Measurements from ENCODE around the gene ISOC1. TPM values are rescaled to one million over a fixed set of nuclear protein-coding genes. Genes with fewer than 3 reads are reported as not detected.

ISOC1 gene
- total RNA-seq, 3 donors from 2014 or later: 26.3 to 32.0 (median 31.2) TPM

GRCh38 chr5:129104915-129105455, 10.4 kb downstream of the ISOC1 start:
- H3K9me3 Mint-ChIP-seq: no peaks in the 10 kb centered on the region
- no peaks in the 10 kb centered on the region for H3K27me3 Mint-ChIP-seq (ENCODE audit: low read depth)
- H3K4me1 Mint-ChIP-seq (ENCODE audit: low read depth): peaks cover 11% of the 10 kb centered on the region
- peaks cover 25% of the 10 kb centered on the region for H3K36me3 Mint-ChIP-seq (ENCODE audit: insufficient read depth)
- H3K4me3 Mint-ChIP-seq: no peak overlapping the region
- DNase-seq (no peak), ATAC-seq (no peak)

DNA sequence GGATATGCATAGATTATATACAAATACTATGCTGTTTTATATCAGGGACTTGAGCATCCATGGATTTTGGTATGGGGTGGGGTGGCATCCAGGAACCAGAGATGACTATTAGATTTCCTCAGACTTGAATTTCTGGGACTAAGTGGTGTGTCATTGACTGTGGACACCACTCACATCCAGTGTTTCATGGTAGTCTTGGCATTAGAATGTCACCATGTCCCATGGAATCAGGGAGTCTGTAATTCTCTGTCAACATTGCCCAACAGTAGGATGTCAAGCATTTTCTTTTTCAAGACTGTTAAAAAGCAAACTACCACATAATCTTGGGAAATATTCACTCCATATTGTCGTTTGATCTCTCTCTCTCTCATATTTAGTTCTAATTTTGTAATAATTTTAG, 13.1 kb downstream of the ISOC1 start:
- no peak for DNase-seq
- Mint-ChIP-seq H3K27me3 (ENCODE audit: low read depth) (no peaks in the 10 kb centered on the region), H3K36me3 (ENCODE audit: insufficient read depth) (peaks cover 28% of the 10 kb centered on the region), H3K4me3 (no peak overlapping the region), H3K4me1 (ENCODE audit: low read depth) (no peaks in the 10 kb centered on the region), H3K9me3 (no peaks in the 10 kb centered on the region)
- ATAC-seq: no peak

DNA sequence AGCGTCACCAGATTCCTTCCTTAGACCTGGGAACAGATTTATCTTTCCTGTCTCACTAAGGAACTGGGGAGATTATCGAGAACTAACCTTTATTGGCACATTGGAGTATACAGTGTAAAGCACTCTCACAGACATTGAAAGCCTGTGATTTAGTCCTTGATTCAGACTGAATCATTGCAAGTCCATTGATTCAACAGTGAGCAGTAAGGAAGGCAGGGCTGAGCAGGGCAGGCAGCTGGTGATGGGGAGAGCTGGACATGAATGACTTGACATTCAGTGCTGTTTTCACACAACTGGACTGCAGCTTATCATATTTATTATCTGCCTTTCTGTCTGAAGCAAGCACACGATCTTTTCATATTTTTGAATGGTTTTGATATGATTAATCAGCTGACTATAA, 16.2 kb downstream of the ISOC1 start:
- ATAC-seq (no peak), DNase-seq (no peak)
- Mint-ChIP-seq H3K9me3 (no peaks in the 10 kb centered on the region), H3K4me1 (ENCODE audit: low read depth) (no peaks in the 10 kb centered on the region), H3K4me3 (no peak overlapping the region), H3K36me3 (ENCODE audit: insufficient read depth) (peaks cover 30% of the 10 kb centered on the region), H3K27me3 (ENCODE audit: low read depth) (no peaks in the 10 kb centered on the region)

- DNase-seq (no peak), ATAC-seq (no peak)
- Mint-ChIP-seq H3K27me3 (ENCODE audit: low read depth) (no peaks in the 10 kb centered on the region), H3K36me3 (ENCODE audit: insufficient read depth) (peaks cover 27% of the 10 kb centered on the region), H3K4me1 (ENCODE audit: low read depth) (no peaks in the 10 kb centered on the region), H3K4me3 (no peak overlapping the region), H3K9me3 (no peaks in the 10 kb centered on the region)
Measured at GRCh38 chr5:129111351-129111750, 16.8 kb downstream of the ISOC1 start.

DNA sequence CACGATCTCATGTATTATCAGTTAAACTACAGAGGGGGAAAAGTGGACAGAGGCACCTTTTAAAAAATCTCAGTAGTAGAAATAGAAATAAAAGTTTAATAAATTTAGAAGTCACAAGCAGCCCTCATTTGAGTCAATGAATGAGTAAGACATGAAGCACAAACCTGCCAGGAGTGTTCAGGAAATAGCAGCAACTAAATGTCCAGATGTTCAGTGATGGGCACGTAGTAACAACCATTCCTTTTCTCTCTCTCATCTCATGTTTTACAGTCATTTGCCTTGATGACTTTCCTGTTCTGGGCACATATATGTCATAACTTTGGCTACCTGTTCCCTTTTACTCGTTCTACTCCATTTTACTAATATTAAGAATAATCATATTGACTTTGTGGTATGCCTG, 17.7 kb downstream of the ISOC1 start:
- DNase-seq (no peak), ATAC-seq (no peak)
- Mint-ChIP-seq H3K27me3 (ENCODE audit: low read depth) (no peaks in the 10 kb centered on the region), H3K4me3 (no peak overlapping the region), H3K9me3 (no peaks in the 10 kb centered on the region), H3K4me1 (ENCODE audit: low read depth) (no peaks in the 10 kb centered on the region), H3K36me3 (ENCODE audit: insufficient read depth) (peaks cover 22% of the 10 kb centered on the region)

DNA sequence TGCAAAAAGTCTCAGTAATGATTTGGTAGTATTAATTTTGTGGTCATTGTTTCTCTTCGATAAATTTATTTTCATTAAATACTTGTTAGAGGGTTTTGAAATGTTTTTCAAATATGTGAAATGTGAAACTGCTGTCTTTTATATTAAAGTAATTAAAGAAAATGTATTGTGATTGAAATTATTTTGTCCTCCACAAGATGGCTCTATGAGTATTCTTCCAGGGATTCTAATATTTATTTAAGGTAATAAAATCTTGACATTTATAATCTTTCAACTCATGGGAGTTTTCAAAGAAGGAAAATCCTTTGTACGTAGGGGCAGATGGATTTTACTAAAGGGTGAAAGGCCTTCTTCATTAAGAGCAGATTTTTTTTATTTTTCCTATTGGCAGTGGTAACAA, 19.3 kb downstream of the ISOC1 start:
- Mint-ChIP-seq H3K27me3 (ENCODE audit: low read depth) (no peaks in the 10 kb centered on the region), H3K4me1 (ENCODE audit: low read depth) (no peaks in the 10 kb centered on the region), H3K9me3 (no peaks in the 10 kb centered on the region), H3K4me3 (no peak overlapping the region), H3K36me3 (ENCODE audit: insufficient read depth) (peaks cover 22% of the 10 kb centered on the region)
- ATAC-seq (no peak), DNase-seq (no peak)

DNA sequence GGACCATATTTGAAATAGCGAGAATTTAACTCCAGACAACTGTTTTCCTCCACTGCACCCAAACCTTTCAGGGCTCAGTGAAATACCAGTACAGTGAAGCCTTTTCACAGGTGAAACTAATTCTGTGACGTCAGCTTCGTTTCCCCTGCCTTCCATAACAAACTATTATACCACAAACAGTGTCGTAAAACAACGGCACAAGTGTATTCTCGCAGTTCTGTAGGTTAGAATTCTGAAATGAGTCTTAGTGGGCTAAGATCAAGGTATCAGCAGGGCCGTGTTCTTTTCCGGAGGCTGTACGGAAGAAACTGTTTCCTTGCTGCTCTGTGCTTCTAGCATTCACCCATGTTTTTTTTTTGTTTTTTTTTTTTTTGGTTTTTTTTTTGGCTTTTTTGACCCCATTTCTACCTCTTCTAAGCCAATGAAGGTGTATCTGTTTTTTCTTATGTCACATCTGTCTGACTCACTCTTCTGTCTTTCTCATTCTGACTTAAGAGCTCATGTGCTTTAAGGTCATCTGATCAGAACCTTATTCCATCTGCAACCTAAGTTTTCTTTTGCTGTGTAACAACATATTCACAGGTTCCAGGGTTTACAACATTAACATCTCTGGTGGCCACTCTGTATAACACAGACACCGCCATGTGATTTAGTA, 20.1 kb downstream of the ISOC1 start:
- no peak for DNase-seq
- ATAC-seq: peak in 1 of 2 donors; percentile 32
- Mint-ChIP-seq H3K36me3 (ENCODE audit: insufficient read depth) (peaks cover 19% of the 10 kb centered on the region), H3K4me3 (no peak overlapping the region), H3K27me3 (ENCODE audit: low read depth) (no peaks in the 10 kb centered on the region), H3K9me3 (no peaks in the 10 kb centered on the region), H3K4me1 (ENCODE audit: low read depth) (no peaks in the 10 kb centered on the region)

DNA sequence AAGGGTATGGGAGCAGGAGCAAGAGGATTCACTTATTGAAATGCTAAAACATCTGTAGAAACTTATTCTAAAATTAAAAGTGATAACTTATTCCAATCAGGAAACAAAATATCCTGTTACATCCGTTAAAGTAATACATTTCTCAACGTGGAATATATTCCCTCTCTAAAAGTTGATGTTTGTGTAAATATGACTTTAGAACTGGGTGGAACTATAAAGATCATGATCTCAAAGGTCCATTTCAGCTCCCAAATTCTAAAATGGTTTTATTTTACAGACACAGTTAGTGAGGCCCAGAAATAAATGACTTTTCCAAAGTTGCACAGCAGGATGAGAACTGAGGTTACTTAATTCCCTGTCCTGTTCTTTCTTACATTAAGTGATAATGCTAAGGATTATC, 21.1 kb downstream of the ISOC1 start:
- no peaks in the 10 kb centered on the region for H3K9me3 Mint-ChIP-seq
- H3K36me3 Mint-ChIP-seq (ENCODE audit: insufficient read depth): peaks cover 15% of the 10 kb centered on the region
- ATAC-seq: no peak
- no peaks in the 10 kb centered on the region for H3K4me1 Mint-ChIP-seq (ENCODE audit: low read depth)
- DNase-seq: no peak
- H3K4me3 Mint-ChIP-seq: no peak overlapping the region
- no peaks in the 10 kb centered on the region for H3K27me3 Mint-ChIP-seq (ENCODE audit: low read depth)

GRCh38 chr5:129116797-129117196, 22.2 kb downstream of the ISOC1 start:
- H3K9me3 Mint-ChIP-seq: no peaks in the 10 kb centered on the region
- DNase-seq: no peak
- ATAC-seq: no peak
- H3K4me1 Mint-ChIP-seq (ENCODE audit: low read depth): no peaks in the 10 kb centered on the region
- no peaks in the 10 kb centered on the region for H3K27me3 Mint-ChIP-seq (ENCODE audit: low read depth)
- peaks cover 15% of the 10 kb centered on the region for H3K36me3 Mint-ChIP-seq (ENCODE audit: insufficient read depth)
- no peak overlapping the region for H3K4me3 Mint-ChIP-seq

DNA sequence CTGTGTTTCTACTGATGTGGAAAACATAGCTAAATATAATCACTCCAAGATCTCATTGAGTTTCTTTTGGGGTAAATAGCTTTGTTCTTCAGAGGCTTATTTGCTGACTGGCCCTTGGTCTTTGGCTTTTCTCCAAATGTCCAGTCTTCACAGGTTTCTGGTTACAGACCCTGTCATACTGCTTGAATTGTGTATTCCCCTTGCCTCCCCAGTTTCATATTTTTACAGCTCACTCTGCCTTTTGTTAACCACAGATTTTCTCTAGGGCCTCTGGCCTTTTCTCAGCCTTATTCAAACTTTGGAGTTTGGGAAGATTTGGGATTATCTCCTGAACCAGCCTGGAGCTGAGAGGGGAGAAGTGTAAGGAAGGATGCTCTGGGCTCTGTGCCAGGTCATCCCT, 23.9 kb downstream of the ISOC1 start:
- Mint-ChIP-seq H3K4me1 (ENCODE audit: low read depth) (no peaks in the 10 kb centered on the region), H3K9me3 (no peaks in the 10 kb centered on the region), H3K4me3 (no peak overlapping the region), H3K27me3 (ENCODE audit: low read depth) (no peaks in the 10 kb centered on the region), H3K36me3 (ENCODE audit: insufficient read depth) (peaks cover 8% of the 10 kb centered on the region)
- ATAC-seq (no peak), DNase-seq (no peak)

GRCh38 chr5:129118826-129119225, 24.3 kb downstream of the ISOC1 start:
- no peak for ATAC-seq
- H3K4me3 Mint-ChIP-seq: no peak overlapping the region
- no peaks in the 10 kb centered on the region for H3K27me3 Mint-ChIP-seq (ENCODE audit: low read depth)

DNA sequence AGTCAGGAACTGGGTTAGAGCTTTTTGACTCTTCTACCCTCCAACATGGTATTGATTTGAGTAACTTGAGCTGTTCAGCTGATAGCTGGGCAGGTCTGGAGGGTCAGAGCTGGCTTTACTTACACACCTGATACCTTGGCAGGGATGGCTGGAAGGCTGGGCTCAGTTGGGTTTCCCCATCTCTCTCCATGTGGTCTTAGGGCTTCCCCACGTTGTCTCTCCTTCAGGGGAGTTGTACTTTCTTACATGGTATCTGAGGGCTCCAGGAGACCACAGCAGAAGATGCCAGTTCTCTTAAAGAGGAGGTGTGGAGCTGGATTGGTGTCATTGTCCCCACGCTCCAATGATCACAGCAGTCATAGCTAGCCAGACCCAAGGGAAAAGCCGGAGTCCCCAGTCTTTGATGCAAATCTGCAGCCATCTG, 25.6 kb downstream of the ISOC1 start:
- H3K9me3 Mint-ChIP-seq: no peaks in the 10 kb centered on the region
- ATAC-seq: no peak
- no peaks in the 10 kb centered on the region for H3K27me3 Mint-ChIP-seq (ENCODE audit: low read depth)
- peaks cover 4% of the 10 kb centered on the region for H3K36me3 Mint-ChIP-seq (ENCODE audit: insufficient read depth)
- H3K4me1 Mint-ChIP-seq (ENCODE audit: low read depth): no peaks in the 10 kb centered on the region
- H3K4me3 Mint-ChIP-seq: no peak overlapping the region
- DNase-seq: no peak

More at GRCh38 chr5:129118826-129119225, 24.3 kb downstream of the ISOC1 start:
- Mint-ChIP-seq H3K36me3 (ENCODE audit: insufficient read depth) (peaks cover 7% of the 10 kb centered on the region), H3K9me3 (no peaks in the 10 kb centered on the region), H3K4me1 (ENCODE audit: low read depth) (no peaks in the 10 kb centered on the region)
- no peak for DNase-seq

- DNase-seq: no peak
- no peaks in the 10 kb centered on the region for H3K9me3 Mint-ChIP-seq
- H3K36me3 Mint-ChIP-seq (ENCODE audit: insufficient read depth): peaks cover 3% of the 10 kb centered on the region
- no peak for ATAC-seq
- H3K4me3 Mint-ChIP-seq: no peak overlapping the region
- peaks cover 12% of the 10 kb centered on the region for H3K4me1 Mint-ChIP-seq (ENCODE audit: low read depth)
- H3K27me3 Mint-ChIP-seq (ENCODE audit: low read depth): no peaks in the 10 kb centered on the region
Measured at GRCh38 chr5:129122560-129122959, 28.0 kb downstream of the ISOC1 start.

DNA sequence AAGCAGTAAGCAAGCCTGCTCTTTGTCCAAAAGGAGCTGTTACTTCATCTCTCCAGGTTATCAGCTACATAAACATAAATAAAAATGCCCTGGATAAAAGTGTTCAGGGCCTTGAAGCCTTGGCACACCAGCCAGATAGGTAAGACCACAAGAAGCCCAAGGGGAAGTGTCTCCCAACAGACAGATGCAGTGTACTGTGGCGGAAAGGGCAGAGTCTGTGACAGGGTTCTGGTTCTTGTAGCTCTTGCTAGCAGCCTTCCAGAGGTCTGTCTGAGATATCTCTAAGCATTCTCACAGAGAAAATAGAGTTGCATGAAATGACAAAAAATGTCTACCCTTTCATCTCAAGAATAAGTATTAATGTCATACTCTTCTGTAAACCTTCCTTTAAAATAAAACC, 30.1 kb downstream of the ISOC1 start:
- ATAC-seq (no peak), DNase-seq (no peak)
- H3K4me1 Mint-ChIP-seq (ENCODE audit: low read depth): peaks cover 12% of the 10 kb centered on the region
- H3K9me3 Mint-ChIP-seq: no peaks in the 10 kb centered on the region
- no peaks in the 10 kb centered on the region for H3K27me3 Mint-ChIP-seq (ENCODE audit: low read depth)
- no peak overlapping the region for H3K4me3 Mint-ChIP-seq
- H3K36me3 Mint-ChIP-seq (ENCODE audit: insufficient read depth): no peaks in the 10 kb centered on the region

GRCh38 chr5:129125819-129126218, 31.3 kb downstream of the ISOC1 start:
- H3K4me3 Mint-ChIP-seq: peak overlapping the region; percentile 29
- no peaks in the 10 kb centered on the region for H3K9me3 Mint-ChIP-seq
- peaks cover 12% of the 10 kb centered on the region for H3K4me1 Mint-ChIP-seq (ENCODE audit: low read depth)
- ATAC-seq: peak in 1 of 2 donors; percentile 41
- H3K27me3 Mint-ChIP-seq (ENCODE audit: low read depth): no peaks in the 10 kb centered on the region
- H3K36me3 Mint-ChIP-seq (ENCODE audit: insufficient read depth): no peaks in the 10 kb centered on the region
- no peak for DNase-seq

Measured in activated T-cell treated with anti-CD3 and anti-CD28 coated beads, Interleukin-2, amount 50 U/mL, for 4 hours (primary cell).